Measurements from ENCODE around the gene KRT28.

The KRT28 gene

DNA sequence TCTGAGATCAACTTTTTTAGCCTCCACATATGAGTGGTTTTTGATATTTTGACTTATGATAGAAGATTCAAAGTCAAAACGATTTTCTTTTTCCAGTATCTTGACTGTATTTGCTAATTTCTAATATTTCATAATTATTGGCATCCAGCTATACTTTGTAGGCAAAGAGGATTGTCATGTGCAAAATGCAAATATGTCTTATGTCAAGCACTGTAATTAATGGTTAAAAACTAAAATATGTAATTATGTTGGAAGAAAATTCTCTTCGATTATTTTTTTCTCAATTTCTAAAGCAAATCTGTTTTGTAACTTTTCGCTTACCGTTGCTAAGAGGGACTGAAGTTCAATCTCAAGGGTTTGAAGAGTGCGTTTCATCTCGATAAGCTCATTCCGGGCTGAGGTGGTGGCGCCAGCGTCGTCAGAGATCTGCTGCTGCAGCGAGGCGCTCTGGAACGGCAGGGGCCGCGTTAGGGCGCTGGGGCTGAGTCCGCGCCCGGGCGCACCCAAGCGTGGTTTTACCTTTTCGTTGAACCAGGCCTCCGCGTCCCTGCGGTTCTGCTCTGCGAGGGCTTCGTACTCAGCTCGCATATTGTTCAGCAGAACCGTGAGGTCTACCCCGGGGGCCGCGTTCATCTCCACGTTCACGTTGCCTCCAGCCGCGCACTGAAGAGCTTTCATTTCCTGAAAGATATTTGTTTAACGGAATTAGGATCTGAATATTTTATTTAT is 20.4 kb downstream of the KRT28 start:
- no peak overlapping the region for H3K27ac ChIP-seq (ENCODE audit: low read depth, low read length, severe bottlenecking)
- 60 to 71% methylated on average over 33 to 35 of the region's 37 CpGs for WGBS, 2 experiments (ENCODE audit: insufficient coverage in 2 of 2)
- no peak overlapping the region for H3K4me3 ChIP-seq (ENCODE audit: extremely low read depth, insufficient read depth, low read length, poor library complexity, severe bottlenecking)
- H3K4me1 ChIP-seq (ENCODE audit: control insufficient read depth, insufficient read depth, low read length, poor library complexity, severe bottlenecking) = no peaks in the 10 kb centered on the region
- H3K36me3 ChIP-seq (ENCODE audit: control insufficient read depth, insufficient read depth, low read length) = no peaks in the 10 kb centered on the region
- no peaks in the 10 kb centered on the region for H3K9me3 ChIP-seq (ENCODE audit: control insufficient read depth, low read length)

DNA sequence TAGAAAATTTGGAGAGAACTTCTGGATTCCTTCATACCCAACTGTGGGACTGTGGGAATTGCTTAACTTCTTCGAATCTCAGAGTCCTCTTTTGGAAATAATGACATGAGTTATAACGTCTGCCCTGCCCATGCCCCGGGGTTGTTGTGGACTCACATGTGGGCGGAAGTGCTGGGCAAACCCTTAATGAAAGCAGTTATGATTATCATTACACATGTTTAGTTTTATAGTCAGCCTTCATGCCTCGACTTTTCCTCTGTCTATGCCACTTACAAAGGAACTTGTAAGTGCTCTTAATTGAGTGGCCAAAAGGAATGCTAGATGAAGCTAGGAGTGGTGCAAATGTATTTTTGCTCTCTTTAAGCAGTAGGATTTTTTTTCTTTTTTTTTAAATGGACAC is 21.3 kb downstream of the KRT28 start:
- H3K4me3 ChIP-seq (ENCODE audit: extremely low read depth, insufficient read depth, low read length, poor library complexity, severe bottlenecking) = no peak overlapping the region
- H3K9me3 ChIP-seq (ENCODE audit: control insufficient read depth, low read length) = no peaks in the 10 kb centered on the region
- no peaks in the 10 kb centered on the region for H3K36me3 ChIP-seq (ENCODE audit: control insufficient read depth, insufficient read depth, low read length)
- WGBS, 2 experiments (ENCODE audit: insufficient coverage in 2 of 2) = 74 to 100% methylated on average over 1 to 3 of the region's 5 CpGs
- H3K27ac ChIP-seq (ENCODE audit: low read depth, low read length, severe bottlenecking) = no peak overlapping the region
- H3K4me1 ChIP-seq (ENCODE audit: control insufficient read depth, insufficient read depth, low read length, poor library complexity, severe bottlenecking) = no peaks in the 10 kb centered on the region

DNA sequence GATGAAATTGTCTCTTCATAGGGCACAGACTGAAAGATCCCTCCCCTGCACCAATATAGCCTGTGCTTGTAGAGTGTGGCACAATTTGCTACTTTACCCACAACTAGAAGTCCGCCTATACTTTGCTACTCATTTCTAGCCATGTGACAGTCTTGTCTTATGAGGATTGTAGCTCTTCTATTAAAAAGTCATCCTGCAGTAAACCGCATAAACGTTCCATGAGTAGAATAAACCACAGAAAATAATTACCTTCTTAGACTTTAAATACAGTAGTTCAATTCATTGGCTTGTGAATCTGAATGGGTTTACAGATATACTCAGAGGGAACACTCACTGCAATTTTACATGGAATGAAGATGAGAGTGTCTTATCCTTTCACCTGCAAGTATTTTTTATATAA is 21.8 kb downstream of the KRT28 start:
- no peaks in the 10 kb centered on the region for H3K9me3 ChIP-seq (ENCODE audit: control insufficient read depth, low read length)
- 100% methylated on average over 1 of the region's 3 CpGs; no CpG with 5 or more reads in 1 of the 2 experiments for WGBS, 2 experiments (ENCODE audit: insufficient coverage in 2 of 2)
- no peaks in the 10 kb centered on the region for H3K36me3 ChIP-seq (ENCODE audit: control insufficient read depth, insufficient read depth, low read length)
- no peak overlapping the region for H3K4me3 ChIP-seq (ENCODE audit: extremely low read depth, insufficient read depth, low read length, poor library complexity, severe bottlenecking)
- no peak overlapping the region for H3K27ac ChIP-seq (ENCODE audit: low read depth, low read length, severe bottlenecking)
- no peaks in the 10 kb centered on the region for H3K4me1 ChIP-seq (ENCODE audit: control insufficient read depth, insufficient read depth, low read length, poor library complexity, severe bottlenecking)

DNA sequence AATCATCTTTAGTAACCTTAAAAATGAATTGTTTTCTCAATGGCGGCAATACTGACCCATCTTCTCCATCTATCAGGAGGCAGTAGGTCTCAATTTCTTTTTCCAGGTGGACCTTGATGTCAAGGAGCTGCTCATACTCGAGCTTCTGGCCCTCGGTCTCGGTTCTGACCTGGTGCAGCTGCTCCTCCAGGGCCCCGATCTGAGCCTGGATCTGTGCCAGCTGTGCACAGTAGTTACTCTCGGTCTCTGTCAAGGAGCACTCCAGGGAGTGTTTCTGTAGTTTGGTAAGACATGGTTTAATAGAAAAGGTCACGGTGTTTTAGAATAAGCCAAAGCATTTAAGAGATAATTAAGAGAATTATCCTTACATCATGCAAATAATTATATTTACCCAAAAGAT is 22.3 kb downstream of the KRT28 start:
- Histone ChIP-seq H3K9me3 (ENCODE audit: control insufficient read depth, low read length) (no peaks in the 10 kb centered on the region), H3K36me3 (ENCODE audit: control insufficient read depth, insufficient read depth, low read length) (no peaks in the 10 kb centered on the region), H3K4me3 (ENCODE audit: extremely low read depth, insufficient read depth, low read length, poor library complexity, severe bottlenecking) (no peak overlapping the region), H3K27ac (ENCODE audit: low read depth, low read length, severe bottlenecking) (no peak overlapping the region), H3K4me1 (ENCODE audit: control insufficient read depth, insufficient read depth, low read length, poor library complexity, severe bottlenecking) (no peaks in the 10 kb centered on the region)
- WGBS, 2 experiments (ENCODE audit: insufficient coverage in 2 of 2) = 87 to 97% methylated on average over 4 to 5 of the region's 7 CpGs

DNA sequence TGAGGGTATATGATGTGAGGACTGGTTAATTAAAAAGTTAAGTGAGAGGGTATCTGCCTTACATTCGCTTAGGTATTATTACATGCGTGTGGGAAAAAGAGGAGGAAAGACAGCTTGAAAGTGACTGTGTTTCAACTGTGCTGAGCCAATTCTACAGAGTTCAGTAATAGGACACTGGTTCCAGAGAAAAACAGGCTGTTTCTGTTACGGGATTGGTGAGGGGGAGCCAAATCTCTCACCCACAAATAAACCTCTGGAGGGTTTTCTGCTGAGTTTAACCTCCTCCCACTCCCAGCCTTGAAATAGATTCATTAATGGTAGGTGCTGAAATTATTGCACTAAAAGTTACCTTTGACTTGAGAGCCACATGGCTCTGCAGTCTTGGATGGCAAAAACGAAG is 23.8 kb downstream of the KRT28 start:
- Histone ChIP-seq H3K36me3 (ENCODE audit: control insufficient read depth, insufficient read depth, low read length) (no peaks in the 10 kb centered on the region), H3K4me3 (ENCODE audit: extremely low read depth, insufficient read depth, low read length, poor library complexity, severe bottlenecking) (no peak overlapping the region), H3K4me1 (ENCODE audit: control insufficient read depth, insufficient read depth, low read length, poor library complexity, severe bottlenecking) (no peaks in the 10 kb centered on the region), H3K27ac (ENCODE audit: low read depth, low read length, severe bottlenecking) (no peak overlapping the region), H3K9me3 (ENCODE audit: control insufficient read depth, low read length) (no peaks in the 10 kb centered on the region)
- WGBS, 2 experiments (ENCODE audit: insufficient coverage in 2 of 2) = 89 to 95% methylated on average over 2 of the region's 4 CpGs

DNA sequence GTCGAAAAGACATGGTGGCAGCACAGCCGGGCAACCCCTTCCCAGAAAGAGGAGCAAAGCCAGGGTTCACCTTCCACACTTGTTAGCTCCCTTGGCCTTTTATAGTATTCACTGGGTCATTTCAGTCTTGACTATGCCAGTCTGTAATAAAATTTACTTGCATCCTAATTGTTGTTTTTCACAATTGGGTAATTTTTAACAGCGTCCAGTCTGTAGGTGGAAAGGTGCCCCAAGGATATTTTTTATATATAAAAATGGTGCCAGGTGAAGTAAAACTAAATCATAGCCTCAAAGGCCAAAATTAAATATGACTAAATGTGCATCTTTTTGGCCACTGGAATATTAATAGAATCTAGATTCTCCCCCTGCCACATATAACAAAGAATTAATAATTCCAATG is 27.7 kb downstream of the KRT28 start, which contains the start of gene KRT26:
Gene KRT26, minus strand, starts transcription at position 101 of the 400 bp plus-strand sequence. Its CDS starts 88 bp downstream, at position 13.
- Histone ChIP-seq H3K4me3 (ENCODE audit: extremely low read depth, insufficient read depth, low read length, poor library complexity, severe bottlenecking) (no peak within 1 kb of the TSS), H3K9me3 (ENCODE audit: control insufficient read depth, low read length) (no peaks in the 10 kb centered on the region), H3K4me1 (ENCODE audit: control insufficient read depth, insufficient read depth, low read length, poor library complexity, severe bottlenecking) (no peaks in the 10 kb centered on the region), H3K36me3 (ENCODE audit: control insufficient read depth, insufficient read depth, low read length) (no peaks in the 10 kb centered on the region), H3K27ac (ENCODE audit: low read depth, low read length, severe bottlenecking) (no peak within 1 kb of the TSS)
- 88% methylated on average over 2 of the region's 3 CpGs; no CpG with 5 or more reads in 1 of the 2 experiments for WGBS, 2 experiments (ENCODE audit: insufficient coverage in 2 of 2)

DNA sequence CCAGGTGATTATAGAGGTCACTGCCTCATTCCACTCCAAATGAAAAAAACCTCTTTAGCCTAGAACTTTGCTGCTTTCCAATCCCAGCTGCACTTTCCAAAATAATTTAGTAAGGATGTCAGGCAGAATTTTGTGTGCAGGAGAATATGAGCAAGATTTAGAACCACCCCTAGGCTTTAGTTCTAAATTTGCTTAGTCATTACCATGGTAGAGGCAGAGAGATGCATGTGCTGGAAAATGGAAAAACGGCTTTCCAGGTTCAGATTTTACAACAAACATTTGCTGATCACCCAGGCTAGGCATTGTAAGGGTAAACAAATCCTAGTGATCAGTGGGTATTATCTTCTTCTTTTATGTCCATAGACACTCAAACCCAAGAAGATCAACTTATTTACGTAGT is 34.1 kb downstream of the KRT28 start:
- no peaks in the 10 kb centered on the region for H3K36me3 ChIP-seq (ENCODE audit: control insufficient read depth, insufficient read depth, low read length)
- peaks cover 6% of the 10 kb centered on the region for H3K9me3 ChIP-seq (ENCODE audit: control insufficient read depth, low read length)
- H3K27ac ChIP-seq (ENCODE audit: low read depth, low read length, severe bottlenecking) = no peak overlapping the region
- WGBS, 2 experiments (ENCODE audit: insufficient coverage in 2 of 2) = no CpG with 5 or more reads among the region's 2 CpGs
- no peaks in the 10 kb centered on the region for H3K4me1 ChIP-seq (ENCODE audit: control insufficient read depth, insufficient read depth, low read length, poor library complexity, severe bottlenecking)
- no peak overlapping the region for H3K4me3 ChIP-seq (ENCODE audit: extremely low read depth, insufficient read depth, low read length, poor library complexity, severe bottlenecking)

DNA sequence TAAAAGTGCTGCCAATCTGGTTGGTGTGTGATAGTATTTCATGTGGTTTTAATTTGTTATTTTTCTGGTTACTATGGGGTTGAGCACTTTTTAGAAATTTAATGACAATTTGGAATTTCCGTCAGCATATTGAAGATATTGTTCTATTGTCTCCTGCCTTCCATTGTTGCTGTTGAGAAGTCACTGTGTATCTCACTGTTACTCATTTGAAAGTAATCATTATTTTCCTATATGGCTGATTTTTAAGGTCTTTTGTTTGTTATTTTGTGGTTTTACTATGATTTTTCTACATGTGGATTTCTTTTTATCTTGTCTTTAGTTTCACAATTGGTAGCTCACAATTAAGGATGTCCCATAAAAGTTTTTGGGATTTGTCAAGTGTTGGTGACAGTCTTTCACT is 36.0 kb downstream of the KRT28 start:
- Histone ChIP-seq H3K27ac (ENCODE audit: low read depth, low read length, severe bottlenecking) (no peak overlapping the region), H3K36me3 (ENCODE audit: control insufficient read depth, insufficient read depth, low read length) (no peaks in the 10 kb centered on the region), H3K4me1 (ENCODE audit: control insufficient read depth, insufficient read depth, low read length, poor library complexity, severe bottlenecking) (no peaks in the 10 kb centered on the region), H3K9me3 (ENCODE audit: control insufficient read depth, low read length) (peaks cover 11% of the 10 kb centered on the region), H3K4me3 (ENCODE audit: extremely low read depth, insufficient read depth, low read length, poor library complexity, severe bottlenecking) (no peak overlapping the region)
- WGBS, 2 experiments (ENCODE audit: insufficient coverage in 2 of 2) = 100% methylated on average over 1 of the region's 1 CpG; no CpG with 5 or more reads in 1 of the 2 experiments

DNA sequence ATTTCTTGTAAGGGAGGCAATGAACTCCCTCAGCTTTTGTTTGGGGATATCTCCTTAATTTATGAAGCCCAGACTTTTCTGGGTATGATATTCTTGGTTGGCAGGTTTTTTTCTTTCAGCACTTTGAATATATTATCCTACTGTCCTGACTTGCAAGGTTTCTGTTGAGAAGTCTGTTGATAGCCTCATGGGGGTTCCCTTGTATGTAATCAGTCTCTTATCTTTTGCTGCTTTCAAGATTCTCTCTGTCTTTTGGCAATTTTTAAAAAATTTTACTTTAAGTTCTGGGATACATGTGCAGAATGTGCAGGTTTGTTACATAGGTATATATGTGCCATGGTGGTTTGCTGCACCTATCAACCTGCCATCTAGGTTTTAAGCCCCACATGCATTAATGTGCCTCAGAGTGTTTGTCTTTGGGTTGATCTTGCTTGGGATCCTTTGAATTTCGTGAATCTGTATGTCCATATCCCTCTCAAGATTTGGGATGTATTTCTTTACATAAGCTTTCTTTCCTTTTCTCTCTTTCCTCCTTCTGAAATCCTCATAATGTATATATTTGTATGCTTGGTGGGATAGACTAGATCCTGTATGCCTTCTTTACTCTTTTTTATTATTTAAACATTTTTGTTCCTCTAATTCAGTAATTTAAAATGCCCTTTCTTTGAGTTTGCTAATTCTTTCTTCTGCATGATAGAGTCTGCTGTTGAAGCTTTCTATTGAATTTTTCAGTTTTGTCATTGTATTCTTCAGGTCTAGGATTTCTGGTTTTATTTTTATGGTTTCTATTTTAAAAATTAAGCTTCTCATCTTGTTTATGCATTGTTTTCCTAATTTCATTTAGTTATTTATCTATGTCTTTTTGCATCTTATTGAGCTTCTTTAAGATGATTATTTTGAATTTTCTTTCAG is 39.4 kb downstream of the KRT28 start:
- H3K4me1 ChIP-seq (ENCODE audit: control insufficient read depth, insufficient read depth, low read length, poor library complexity, severe bottlenecking) = no peaks in the 10 kb centered on the region

DNA sequence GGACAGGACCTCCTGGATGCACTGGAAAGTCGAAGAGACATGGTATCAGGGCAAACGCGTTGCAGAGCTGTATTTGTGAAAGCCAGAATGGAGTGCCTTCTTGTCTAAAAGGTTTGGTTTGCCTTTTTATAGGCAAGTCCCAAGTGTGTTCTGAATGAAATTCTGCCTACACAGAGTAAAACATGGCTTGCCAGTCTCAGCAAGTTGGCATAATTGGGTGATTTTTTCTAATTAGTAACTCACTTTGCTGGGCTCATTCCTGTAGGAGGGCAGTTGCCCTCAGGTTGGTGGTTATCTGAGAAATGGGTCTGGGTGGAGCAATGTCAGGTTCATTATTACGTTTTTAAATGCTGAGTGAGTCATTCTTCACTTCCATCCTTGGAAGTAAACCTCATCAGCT is 44.5 kb downstream of the KRT28 start, which contains the start of gene KRT25:
Gene KRT25, minus strand, starts transcription at position 101 of the 400 bp plus-strand sequence. Its CDS starts 60 bp downstream, at position 41.
- WGBS, 2 experiments (ENCODE audit: insufficient coverage in 2 of 2) = 90 to 100% methylated on average over 3 of the region's 4 CpGs
- H3K4me3 ChIP-seq (ENCODE audit: extremely low read depth, insufficient read depth, low read length, poor library complexity, severe bottlenecking) = no peak within 1 kb of the TSS
- H3K36me3 ChIP-seq (ENCODE audit: control insufficient read depth, insufficient read depth, low read length) = no peaks in the 10 kb centered on the region
- H3K9me3 ChIP-seq (ENCODE audit: control insufficient read depth, low read length) = peaks cover 4% of the 10 kb centered on the region
- H3K4me1 ChIP-seq (ENCODE audit: control insufficient read depth, insufficient read depth, low read length, poor library complexity, severe bottlenecking) = no peaks in the 10 kb centered on the region
- H3K27ac ChIP-seq (ENCODE audit: low read depth, low read length, severe bottlenecking) = no peak within 1 kb of the TSS

More for the DNA sequence above, 39.4 kb downstream of the KRT28 start:
- Histone ChIP-seq H3K27ac (ENCODE audit: low read depth, low read length, severe bottlenecking) (no peak overlapping the region), H3K4me3 (ENCODE audit: extremely low read depth, insufficient read depth, low read length, poor library complexity, severe bottlenecking) (no peak overlapping the region), H3K9me3 (ENCODE audit: control insufficient read depth, low read length) (peaks cover 11% of the 10 kb centered on the region), H3K36me3 (ENCODE audit: control insufficient read depth, insufficient read depth, low read length) (no peaks in the 10 kb centered on the region)
- no CpG with 5 or more reads among the region's 1 CpG for WGBS, 2 experiments (ENCODE audit: insufficient coverage in 2 of 2)
